ENCODE results near the gene GTSF1L. TPM values are rescaled to one million over a fixed set of nuclear protein-coding genes. Genes with fewer than 3 reads are reported as not detected.

Gene GTSF1L
- total RNA-seq, 4 donors from 2014 or later, result not detected

DNA sequence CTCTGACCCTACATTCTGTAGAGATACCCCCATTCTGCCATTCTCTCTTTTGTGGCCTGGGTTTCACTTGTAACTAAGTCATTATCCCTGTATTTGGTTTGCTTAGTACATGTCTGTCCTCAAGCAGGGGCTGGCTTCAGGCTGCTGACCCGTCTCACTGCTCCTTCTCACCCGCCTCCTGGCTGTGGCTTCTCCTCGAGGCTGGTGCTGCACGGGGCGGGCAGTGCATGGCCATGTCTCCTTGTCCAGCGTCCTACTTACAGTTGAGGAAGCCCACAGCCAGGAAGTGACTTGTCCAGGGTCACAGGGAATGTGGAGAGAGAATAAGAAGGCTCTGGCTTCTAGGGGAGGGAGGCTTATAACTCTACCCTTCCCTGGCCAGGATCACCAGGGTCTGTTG lies 11.3 kb downstream of the GTSF1L start:
- Histone ChIP-seq H3K27me3 (no peaks in the 10 kb centered on the region), H3K36me3 (no peaks in the 10 kb centered on the region), H3K9me3 (no peaks in the 10 kb centered on the region), H3K4me1 (no peaks in the 10 kb centered on the region), H3K4me3 (replicated peaks in 1 of 3) (no peak overlapping the region), H3K27ac (no peak overlapping the region)
- intact Hi-C loops (cut with DNase I), result no loop called here
- TF ChIP-seq, protein P1, sequence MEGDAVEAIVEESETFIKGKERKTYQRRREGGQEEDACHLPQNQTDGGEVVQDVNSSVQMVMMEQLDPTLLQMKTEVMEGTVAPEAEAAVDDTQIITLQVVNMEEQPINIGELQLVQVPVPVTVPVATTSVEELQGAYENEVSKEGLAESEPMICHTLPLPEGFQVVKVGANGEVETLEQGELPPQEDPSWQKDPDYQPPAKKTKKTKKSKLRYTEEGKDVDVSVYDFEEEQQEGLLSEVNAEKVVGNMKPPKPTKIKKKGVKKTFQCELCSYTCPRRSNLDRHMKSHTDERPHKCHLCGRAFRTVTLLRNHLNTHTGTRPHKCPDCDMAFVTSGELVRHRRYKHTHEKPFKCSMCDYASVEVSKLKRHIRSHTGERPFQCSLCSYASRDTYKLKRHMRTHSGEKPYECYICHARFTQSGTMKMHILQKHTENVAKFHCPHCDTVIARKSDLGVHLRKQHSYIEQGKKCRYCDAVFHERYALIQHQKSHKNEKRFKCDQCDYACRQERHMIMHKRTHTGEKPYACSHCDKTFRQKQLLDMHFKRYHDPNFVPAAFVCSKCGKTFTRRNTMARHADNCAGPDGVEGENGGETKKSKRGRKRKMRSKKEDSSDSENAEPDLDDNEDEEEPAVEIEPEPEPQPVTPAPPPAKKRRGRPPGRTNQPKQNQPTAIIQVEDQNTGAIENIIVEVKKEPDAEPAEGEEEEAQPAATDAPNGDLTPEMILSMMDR (IDR thresholded peaks at IDR 0.05), result no peak
- TF ChIP-seq POLR2A (IDR thresholded peaks at IDR 0.05), result no peak
- 89 to 95% methylated on average over 6 of the region's 6 CpGs for WGBS, 2 donors
- DNase-seq, result no peak

DNA sequence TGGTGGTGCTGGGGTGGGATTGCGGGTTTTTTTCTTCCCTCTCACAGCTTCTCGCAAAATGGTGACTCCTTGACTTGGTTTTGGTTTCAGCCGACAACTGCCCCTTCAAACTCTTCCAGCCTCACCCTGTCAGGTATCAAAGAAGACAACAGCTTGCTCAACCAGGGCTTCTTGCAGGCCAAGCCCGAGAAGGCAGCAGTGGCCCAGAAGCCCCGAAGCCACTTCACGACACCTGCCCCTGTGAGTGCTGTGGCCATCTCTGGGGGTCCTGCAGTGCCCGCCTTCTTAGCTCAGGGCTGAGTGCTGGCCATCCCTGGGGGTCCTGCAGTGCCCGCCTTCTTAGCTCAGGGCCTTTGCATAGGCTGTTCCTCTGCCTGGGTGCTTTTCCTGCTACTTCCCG lies 11.8 kb downstream of the GTSF1L start:
- Histone ChIP-seq H3K27me3 (no peaks in the 10 kb centered on the region), H3K36me3 (no peaks in the 10 kb centered on the region), H3K4me1 (no peaks in the 10 kb centered on the region), H3K27ac (no peak overlapping the region), H3K4me3 (replicated peaks in 1 of 3) (no peak overlapping the region), H3K9me3 (no peaks in the 10 kb centered on the region)
- 96 to 97% methylated on average over 9 of the region's 9 CpGs for WGBS, 2 donors
- DNase-seq, result no peak
- no peak for TF ChIP-seq POLR2A (IDR thresholded peaks at IDR 0.05)
- TF ChIP-seq, protein P1 (IDR thresholded peaks at IDR 0.05), result no peak
- intact Hi-C loops (cut with DNase I), result no loop called here

DNA sequence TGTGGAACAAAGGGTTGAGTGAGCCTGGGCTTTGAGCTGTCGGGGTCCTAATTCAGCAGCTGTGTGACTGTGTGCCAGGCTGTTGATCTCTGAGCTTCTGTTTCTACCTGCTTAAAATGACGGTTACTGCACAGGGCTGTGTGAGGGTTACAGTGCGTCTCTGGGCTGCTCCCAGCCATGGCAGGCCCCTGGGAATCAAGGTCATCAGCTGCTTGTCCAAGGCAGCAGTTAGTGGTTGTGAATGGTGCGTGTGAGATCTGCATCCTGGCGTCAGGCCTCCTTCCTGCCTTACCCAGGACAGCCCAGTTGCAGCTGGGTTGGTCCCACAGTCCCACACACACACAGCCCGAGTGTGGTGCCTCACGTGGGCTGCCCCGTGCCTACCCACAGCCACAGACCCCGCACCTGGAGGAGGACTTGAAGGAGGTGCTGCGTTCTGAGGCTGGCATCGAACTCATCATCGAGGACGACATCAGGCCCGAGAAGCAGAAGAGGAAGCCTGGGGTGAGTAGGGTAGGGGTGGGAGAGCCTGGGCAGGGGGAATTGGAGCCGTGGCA lies 15.6 kb downstream of the GTSF1L start:
- H3K27me3 ChIP-seq, result no peaks in the 10 kb centered on the region
- TF ChIP-seq, protein P1 (IDR thresholded peaks at IDR 0.05), result no peak
- TF ChIP-seq POLR2A (IDR thresholded peaks at IDR 0.05), result no peak
- no peak overlapping the region for H3K27ac ChIP-seq
- intact Hi-C loops (cut with DNase I), result no loop called here
- no peaks in the 10 kb centered on the region for H3K36me3 ChIP-seq
- H3K4me1 ChIP-seq, result no peaks in the 10 kb centered on the region
- no peak for DNase-seq
- no peak overlapping the region for H3K4me3 ChIP-seq (replicated peaks in 1 of 3)
- 91 to 94% methylated on average over 13 to 14 of the region's 15 CpGs for WGBS, 2 donors
- no peaks in the 10 kb centered on the region for H3K9me3 ChIP-seq

DNA sequence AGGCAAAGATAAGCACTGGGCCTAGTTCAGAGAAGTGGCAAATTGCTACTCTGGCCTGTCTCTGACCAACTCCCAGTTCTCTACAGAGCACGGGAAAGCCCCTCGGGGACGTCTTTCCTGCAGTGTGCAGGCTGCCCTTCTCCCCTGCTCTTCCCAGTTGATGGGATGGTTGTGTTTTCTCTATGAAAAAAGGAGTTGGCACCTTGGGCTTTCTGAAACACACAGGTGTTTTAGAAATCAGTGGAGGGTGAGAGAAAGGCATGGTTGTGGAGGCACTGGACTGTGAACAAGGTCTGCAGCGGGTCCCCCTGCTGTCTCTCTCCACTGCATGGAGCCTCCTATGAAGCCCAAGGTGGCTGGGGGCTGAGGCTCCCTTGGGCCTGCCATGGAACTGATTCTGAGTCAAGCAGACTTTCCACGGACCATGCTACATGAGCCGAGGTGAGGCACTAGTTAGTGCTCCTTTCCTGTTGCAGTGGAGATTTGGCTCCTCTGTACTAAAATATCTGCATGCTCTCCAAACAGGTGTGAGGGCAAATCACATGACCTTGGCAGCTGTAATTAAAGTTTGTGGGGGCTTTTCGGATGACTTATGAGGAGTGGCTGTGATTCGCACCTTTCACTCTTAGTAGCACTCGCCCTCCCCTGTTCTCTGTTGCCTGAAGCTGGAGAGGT lies 16.3 kb downstream of the GTSF1L start:
- TF ChIP-seq, protein P1 (IDR thresholded peaks at IDR 0.05), result no peak
- no peak for TF ChIP-seq POLR2A (IDR thresholded peaks at IDR 0.05)
- Histone ChIP-seq H3K4me3 (replicated peaks in 1 of 3) (no peak overlapping the region), H3K36me3 (no peaks in the 10 kb centered on the region), H3K9me3 (no peaks in the 10 kb centered on the region), H3K27me3 (no peaks in the 10 kb centered on the region), H3K4me1 (no peaks in the 10 kb centered on the region), H3K27ac (no peak overlapping the region)
- no peak for DNase-seq
- 68 to 72% methylated on average over 9 of the region's 9 CpGs for whole genome bisulfite sequencing, 2 donors
- intact Hi-C loops (cut with DNase I), result no loop called here

DNA sequence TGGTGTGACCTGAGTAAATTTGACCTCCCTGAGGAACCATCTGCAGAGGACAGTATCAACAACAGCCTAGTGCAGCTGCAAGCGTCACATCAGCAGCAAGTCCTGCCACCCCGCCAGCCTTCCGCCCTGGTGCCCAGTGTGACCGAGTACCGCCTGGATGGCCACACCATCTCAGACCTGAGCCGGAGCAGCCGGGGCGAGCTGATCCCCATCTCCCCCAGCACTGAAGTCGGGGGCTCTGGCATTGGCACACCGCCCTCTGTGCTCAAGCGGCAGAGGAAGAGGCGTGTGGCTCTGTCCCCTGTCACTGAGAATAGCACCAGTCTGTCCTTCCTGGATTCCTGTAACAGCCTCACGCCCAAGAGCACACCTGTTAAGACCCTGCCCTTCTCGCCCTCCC lies 24.3 kb downstream of the GTSF1L start:
- Histone ChIP-seq H3K9me3 (no peaks in the 10 kb centered on the region), H3K4me1 (no peaks in the 10 kb centered on the region), H3K27ac (no peak overlapping the region), H3K36me3 (no peaks in the 10 kb centered on the region), H3K27me3 (no peaks in the 10 kb centered on the region), H3K4me3 (replicated peaks in 1 of 3) (no peak overlapping the region)
- TF ChIP-seq, protein P1 (IDR thresholded peaks at IDR 0.05), result no peak
- TF ChIP-seq POLR2A (IDR thresholded peaks at IDR 0.05), result no peak
- 92 to 98% methylated on average over 8 to 9 of the region's 14 CpGs for WGBS, 2 donors
- intact Hi-C loops (cut with DNase I), result no loop called here
- DNase-seq, result no peak

All from thyroid gland (tissue), 4 donors.